GM19025 (cell line): ENCODE data around the gene LTC4S.

Experiments used
- ATAC-seq: cut with Tn5 transposase; IDR thresholded peaks from one replicate; pipeline ENCODE4 v1.9.1; 2021; ENCODE audit warnings: mild to moderate bottlenecking, low read depth, moderate library complexity; ENCODE audit not compliant: unreplicated experiment

The LTC4S gene

DNA sequence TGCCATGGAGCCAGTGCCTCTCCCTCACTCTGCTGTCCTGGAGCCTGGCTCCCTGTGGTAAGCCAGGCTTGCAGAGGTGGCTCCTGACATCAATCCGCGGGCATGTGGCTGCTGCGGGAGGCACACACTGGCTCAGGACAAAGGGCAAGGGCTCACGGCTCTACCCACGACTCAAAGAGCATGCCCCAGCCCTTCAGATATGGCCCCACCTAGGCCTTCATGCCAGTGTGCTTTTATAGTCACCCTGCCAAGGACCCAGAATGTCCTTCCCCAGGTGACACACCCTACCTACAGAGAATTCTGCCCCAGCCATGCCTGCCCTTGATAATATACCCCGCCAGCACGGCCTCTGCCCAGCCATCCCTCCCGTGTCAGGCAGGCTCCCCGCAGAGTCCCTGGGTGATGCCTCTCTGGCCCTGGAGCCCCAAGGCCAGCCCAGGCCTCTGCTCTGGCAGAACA lies 11.3 kb downstream of the LTC4S start:
- no peak for ATAC-seq

- ATAC-seq: peak; percentile 17
Observed at GRCh38 chr5:179805529-179806249, 11.9 kb downstream of the LTC4S start.

DNA sequence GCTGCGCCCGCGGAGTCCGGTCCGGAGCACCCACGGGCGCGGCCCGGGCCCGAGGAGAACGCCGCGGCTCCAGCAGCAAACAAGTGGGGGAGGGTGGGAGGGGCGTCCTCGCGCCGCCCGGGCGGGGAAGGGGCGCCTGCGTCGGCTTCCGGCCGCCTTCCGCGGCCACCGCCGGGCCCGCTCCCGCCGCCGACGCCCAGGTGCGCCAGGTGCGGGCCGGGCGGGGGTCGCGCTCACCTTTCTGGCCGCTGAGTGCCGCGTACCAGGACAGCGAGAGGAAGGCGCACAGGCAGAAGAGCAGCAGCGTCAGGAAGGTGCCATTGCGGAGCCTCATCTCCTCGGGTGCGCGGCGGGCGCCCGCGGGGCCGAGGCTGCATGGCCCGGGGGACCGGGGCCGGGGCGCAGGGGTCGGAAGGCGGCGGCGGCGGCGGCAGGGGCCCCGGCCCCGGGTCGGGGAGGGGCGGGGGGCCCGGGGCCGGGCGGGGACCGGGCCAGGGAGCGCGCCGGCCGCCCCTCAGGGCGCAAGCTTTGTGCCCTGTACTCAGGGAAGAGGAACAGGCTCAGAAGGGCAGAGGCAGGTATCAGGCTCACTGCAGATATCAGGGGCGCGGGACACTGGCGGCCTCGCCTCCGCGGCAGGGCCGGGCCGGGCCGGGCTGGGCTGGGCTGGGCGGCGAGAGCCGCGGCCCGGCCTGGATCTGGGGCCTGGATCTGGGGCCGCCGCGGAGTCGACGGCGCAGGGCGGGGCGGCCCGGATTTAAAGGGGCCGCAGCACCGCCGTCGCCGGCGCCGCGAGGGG lies 12.7 kb downstream of the LTC4S start, which contains the start of gene MGAT4B:
TSS of gene MGAT4B (minus strand) at position 617 of the 799 bp plus-strand sequence. CDS start at position 334, 283 bp downstream.
- ATAC-seq: peak; percentile 72

GRCh38 chr5:179812135-179812825 lies 18.5 kb downstream of the LTC4S start:
- ATAC-seq: no peak

DNA sequence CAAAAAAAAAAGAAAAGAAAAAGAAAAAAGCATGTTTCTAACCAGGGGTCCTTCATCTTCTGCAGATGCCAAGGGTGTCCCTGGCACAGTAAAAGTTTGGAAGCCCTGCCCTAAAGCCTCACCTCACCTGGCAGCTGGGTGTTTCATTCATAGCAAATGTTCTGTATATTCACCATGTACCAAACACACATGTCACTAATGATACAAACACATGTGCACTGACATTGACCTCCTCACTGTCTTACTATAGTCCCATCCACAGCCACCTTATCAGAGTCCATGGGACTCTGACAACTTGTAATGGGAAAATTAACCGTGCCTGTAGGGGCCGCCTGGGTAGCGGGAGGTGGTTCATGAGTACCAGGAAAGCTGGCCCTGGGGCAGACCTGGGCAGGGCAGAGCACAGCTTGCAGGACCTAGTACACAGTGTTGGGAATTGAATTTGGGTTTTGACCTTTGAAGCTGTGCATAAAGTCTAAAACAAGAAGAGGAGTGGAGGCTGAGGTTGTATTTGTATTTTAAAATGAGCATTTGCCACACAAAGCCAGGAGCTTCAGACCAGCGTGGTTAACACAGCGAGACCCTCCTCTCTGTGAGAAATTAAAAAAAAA lies 19.3 kb downstream of the LTC4S start:
- ATAC-seq: no peak

DNA sequence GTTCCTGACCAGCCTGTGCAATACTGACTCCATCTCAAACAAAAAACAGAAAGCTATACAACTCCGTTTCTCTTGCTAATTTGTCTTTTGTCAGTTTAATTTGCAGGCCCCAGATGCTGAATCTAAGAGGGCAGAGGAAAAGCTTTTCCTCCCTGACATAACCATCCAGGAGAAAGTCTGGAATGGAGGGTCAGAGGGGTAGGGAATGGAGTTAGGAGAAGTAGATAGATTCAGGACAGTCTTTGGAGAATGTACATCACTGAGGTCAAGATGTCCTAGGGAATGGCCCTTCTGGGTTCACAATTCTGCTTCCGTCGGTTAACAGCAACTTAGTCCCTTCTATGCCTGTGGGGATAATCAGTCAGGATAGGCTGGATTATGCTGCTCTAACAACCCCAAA lies 20.3 kb downstream of the LTC4S start:
- ATAC-seq: no peak

DNA sequence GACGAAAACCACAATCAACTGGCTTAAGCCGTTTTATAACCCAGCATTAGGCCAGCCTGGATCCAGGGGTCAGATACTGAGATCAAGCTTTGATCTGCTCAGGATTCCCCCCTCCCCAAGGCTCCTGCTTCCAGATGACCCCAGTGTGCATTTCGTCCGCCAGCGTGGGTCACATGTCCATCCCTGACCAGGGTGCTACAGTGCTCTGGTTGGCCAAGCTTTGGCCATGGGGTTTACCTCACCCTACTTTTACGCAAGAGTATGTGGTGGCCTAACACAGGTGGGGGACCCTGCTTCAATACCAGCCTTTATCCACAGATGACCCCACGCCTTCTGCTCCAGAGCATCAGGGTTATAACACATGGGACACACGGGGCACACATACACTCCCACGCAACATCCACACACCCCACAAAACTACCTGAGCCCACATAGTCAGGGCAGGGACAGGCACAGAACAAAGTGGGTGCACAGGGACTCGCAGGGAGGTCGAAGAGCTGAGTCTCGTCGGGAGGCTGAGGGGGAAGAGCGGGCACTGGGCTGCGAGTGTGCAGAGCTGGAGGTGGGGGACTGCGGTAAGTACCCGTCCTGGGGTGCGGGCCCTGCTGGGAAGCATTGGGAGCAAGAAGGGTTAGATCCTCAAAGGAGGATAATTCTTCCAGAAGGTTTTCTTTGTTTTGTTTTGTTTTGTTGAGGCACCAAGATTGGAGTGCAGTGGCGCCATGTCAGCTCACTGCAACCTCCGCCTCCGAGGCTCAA lies 21.9 kb downstream of the LTC4S start:
- no peak for ATAC-seq

- ATAC-seq: no peak
Observed at GRCh38 chr5:179816401-179816795, 22.6 kb downstream of the LTC4S start.

DNA sequence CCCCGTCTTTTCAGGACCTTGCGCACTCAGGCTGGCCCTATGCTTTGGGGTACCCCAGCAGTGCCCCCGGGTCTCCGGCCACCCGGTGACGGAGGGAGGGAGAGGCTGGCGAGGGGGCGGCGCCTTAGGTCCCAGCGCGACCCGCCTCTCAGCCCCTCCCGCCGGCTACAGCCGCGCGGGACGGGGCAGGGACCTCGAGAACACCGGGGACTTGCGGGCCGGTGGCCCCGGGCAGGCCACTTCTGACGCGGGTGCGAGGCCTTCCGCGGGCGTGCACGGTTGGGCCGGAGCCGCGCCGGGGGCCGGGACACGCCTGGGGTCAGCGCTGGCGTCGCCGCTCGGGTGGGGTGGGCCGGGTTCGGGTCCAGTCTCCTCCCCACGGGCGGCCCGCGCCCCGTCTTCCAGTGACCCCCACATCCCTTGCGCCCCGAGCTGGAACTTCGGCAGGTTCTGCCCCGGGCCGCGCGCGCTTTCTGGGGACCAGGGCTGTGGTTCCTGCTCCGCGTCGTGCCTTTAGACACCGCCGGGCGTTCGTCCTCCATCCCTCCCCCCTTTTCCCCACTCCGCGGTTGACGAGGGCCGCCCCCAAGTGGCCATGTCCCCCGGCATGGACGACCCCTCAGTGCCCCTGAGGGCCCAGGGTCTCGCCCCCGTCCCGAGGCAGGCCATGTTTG lies 23.1 kb downstream of the LTC4S start:
- ATAC-seq: no peak

DNA sequence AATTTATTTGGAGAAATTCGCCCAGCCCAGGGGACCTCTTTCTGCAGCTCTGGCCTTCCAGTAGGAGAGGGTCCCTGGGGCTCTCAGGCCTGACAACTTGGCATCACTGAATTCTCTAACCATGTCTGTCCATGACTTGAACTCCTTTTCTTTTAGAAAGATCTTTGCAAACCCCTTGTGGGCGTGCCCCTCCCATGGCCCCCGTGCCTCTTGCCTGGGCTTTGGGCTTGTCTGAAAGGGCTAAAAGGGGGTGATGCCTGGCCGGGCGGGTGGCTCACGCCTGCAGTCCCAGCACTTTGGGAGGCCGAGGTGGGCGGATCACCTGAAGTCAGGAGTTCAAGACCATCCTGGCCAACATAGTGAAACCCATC lies 23.7 kb downstream of the LTC4S start:
- no peak for ATAC-seq

- ATAC-seq: no peak
Observed at GRCh38 chr5:179817890-179818745, 24.3 kb downstream of the LTC4S start.

GRCh38 chr5:179818746-179819295 lies 25.0 kb downstream of the LTC4S start:
- ATAC-seq: peak; percentile 57

DNA sequence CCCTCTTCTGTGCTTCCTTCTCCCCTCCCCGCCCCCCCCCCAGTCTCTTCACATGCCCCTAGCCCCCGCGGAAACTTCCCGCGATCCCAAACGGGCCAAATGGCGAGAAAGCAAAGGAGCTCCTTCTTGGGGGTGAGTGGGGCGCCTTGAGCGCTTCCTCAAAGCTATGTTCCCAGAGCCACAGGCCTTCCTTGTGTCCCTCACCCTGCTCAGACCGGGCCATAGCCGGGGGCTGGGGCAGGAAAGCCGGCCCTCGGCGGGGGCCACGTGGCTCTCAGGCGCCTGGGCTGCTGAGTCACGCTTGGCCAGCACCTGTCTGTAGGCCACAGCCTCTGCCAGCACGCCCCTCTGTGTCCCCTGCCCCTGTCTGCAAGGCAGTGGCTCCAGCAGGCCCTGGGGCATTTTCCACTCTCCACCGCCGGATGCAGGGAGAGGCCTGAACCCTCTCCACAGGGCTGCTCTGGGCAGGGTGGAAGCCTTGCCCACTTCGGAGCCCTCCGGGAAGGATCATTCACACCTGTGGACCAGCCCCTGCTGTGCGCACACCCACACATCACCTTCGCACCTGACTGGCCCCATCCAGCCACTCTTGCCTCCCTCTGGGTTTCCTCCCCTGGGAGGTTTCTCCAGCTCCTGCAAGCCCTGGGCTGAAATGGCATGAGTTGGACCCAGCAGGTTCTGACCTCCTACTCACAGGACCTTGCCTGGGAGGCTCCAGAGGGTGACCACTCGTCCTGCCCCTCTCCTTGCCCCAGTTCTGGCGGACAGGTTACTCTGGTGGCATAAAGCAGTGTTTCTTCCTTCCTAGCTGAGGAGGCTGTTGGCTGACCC lies 25.7 kb downstream of the LTC4S start:
- ATAC-seq: no peak

DNA sequence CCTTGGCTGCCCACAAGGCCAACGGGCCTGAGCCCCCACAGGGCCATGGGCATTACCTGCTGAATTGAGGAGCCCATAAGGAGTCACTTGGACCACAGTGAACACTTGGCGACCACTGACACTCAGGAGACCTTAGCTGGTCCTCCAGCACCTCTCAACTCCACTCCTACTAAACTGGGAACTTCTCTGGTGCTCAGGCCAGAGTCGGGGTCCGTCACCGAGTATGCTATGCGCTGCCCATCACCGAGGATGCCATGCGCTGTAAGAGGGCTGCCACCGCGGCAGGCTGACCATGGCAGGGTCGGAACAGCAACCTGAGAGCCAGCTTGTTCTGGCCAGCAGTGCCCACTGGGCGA lies 26.3 kb downstream of the LTC4S start:
- ATAC-seq: no peak

DNA sequence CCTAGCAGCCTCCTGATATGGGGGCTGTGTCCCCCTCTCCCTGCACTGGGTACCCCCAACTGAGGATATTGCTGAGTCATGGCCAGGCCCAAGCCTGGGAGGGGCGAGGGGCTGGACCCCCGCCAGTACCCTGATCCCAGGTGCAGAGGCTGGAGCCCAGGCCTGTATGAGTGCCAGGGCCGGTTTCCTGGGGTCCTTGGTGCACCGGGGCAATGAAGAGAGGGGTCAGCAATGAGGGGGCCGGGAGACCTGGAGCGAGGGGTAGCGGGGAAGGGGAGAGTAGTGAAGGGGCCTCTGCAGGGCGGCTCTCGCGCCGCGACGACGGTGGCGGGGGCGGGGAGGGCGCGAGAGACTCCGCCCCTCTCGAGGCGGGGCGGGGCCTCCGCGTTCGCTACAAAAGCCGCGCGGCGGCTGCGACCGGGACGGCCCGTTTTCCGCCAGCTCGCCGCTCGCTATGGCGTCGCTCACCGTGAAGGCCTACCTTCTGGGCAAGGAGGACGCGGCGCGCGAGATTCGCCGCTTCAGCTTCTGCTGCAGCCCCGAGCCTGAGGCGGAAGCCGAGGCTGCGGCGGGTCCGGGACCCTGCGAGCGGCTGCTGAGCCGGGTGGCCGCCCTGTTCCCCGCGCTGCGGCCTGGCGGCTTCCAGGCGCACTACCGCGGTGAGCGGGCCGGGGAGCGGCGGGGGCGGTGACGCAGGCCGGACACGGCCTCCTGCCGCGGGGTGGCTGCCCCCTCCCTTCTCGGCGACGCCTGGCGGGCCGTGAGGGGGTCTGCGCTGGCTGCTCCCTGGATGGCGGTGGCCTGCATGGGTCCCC lies 26.9 kb downstream of the LTC4S start, which contains the start of gene SQSTM1:
TSS of gene SQSTM1 (plus strand) at position 423 of the 815 bp plus-strand sequence. CDS start at position 455, 32 bp downstream.
- ATAC-seq: peak; percentile 39

DNA sequence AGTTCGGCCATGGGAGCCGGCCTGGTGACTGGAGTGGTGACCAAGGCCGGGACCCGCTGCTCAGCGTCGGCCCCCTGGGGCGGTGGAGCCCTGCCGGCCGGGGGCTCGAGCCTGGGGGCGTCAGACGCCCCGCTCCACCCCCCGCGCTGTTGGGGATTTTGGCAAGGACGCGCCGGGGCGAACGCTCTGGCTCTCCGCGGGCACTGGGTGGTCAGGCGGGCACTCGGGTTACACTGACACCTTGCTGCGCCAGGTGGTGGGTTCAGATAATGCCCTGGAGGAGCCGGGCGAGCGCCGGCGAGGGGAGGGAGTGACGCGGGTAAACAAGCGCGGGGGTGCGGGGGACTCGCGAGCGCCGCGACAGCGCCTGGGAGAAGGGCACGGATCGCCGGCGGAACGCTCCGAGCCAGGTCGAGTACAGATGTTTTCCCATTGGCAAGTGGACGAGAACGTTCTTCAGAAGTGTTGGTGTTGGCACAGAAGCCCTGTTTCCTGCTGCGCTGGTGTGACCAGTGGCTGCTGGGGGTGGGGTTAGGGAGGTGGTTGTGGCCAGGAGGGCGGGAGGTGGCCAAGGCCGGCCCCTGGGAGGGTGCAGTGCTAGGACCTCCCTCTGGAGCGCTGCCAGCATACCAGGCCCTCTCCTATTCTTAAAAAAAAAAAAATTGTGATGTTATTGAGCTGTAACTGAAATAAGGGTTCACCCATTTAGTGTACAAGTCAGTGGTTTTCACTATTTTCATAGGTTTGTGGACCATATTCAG lies 27.7 kb downstream of the LTC4S start:
- ATAC-seq: peak; percentile 40
